ENCODE results near the gene TMEM134. TPM values are rescaled to one million over a fixed set of nuclear protein-coding genes. Genes with fewer than 3 reads are reported as not detected.

The TMEM134 gene
- total RNA-seq, 1 donor from 2014 or later = 38.0 TPM

- no peaks in the 10 kb centered on the region for H3K9me3 Mint-ChIP-seq (ENCODE audit: unreplicated experiment)
- H3K27ac Mint-ChIP-seq (ENCODE audit: unreplicated experiment) = peak overlapping the region; percentile 69
- no peaks in the 10 kb centered on the region for H3K27me3 ChIP-seq (ENCODE audit: insufficient read depth, low read length)
- H3K9ac ChIP-seq (ENCODE audit: low read length) = peak overlapping the region; percentile 89
- H3K4me3 Mint-ChIP-seq (ENCODE audit: unreplicated experiment) = peak overlapping the region; percentile 89
- H3K27me3 Mint-ChIP-seq (ENCODE audit: low read depth, unreplicated experiment) = no peaks in the 10 kb centered on the region
- no peaks in the 10 kb centered on the region for H3K36me3 ChIP-seq (ENCODE audit: insufficient read depth, low read length)
- H3K4me3 ChIP-seq (ENCODE audit: insufficient read depth, low read depth, low read length) = peak overlapping the region; percentile 72
- peak overlapping the region; percentile 89 for H3K4me2 ChIP-seq (ENCODE audit: low read length)
- H3K4me1 ChIP-seq (ENCODE audit: insufficient read depth, low read length) = peaks cover 16% of the 10 kb centered on the region
- H2AFZ ChIP-seq (ENCODE audit: low read depth, low read length) = peak overlapping the region; percentile 78
- no peaks in the 10 kb centered on the region for H4K20me1 ChIP-seq (ENCODE audit: insufficient read depth, low read length)
- H3K4me1 Mint-ChIP-seq (ENCODE audit: low read depth, unreplicated experiment) = peaks cover 4% of the 10 kb centered on the region
- no peak for FAIRE-seq
- no peak for TF ChIP-seq EZH2 (IDR thresholded peaks at IDR 0.05; ENCODE audit: insufficient read depth, low read length)
- no peak for TF ChIP-seq CTCF (IDR thresholded peaks at IDR 0.05; ENCODE audit: insufficient read depth, low read depth, low read length)
- DNase-seq (ENCODE audit: low read depth) = no peak
- peaks cover 9% of the 10 kb centered on the region for H3K79me2 ChIP-seq (ENCODE audit: insufficient read depth, low read length)
- peaks cover 5% of the 10 kb centered on the region for H3K36me3 Mint-ChIP-seq (ENCODE audit: low read depth, unreplicated experiment)
- H3K9me3 ChIP-seq (ENCODE audit: insufficient read depth, low read depth, low read length) = no peaks in the 10 kb centered on the region
- peak overlapping the region; percentile 50 for H3K27ac ChIP-seq (ENCODE audit: low read depth, low read length)
These were observed 644 bp downstream of the TMEM134 start for GRCh38 chr11:67468456-67468758.

GRCh38 chr11:67468056-67468455, 995 bp downstream of the TMEM134 start:
- H3K36me3 ChIP-seq (ENCODE audit: insufficient read depth, low read length) = no peaks in the 10 kb centered on the region
- Mint-ChIP-seq H3K27me3 (ENCODE audit: low read depth, unreplicated experiment) (no peaks in the 10 kb centered on the region), H3K4me3 (ENCODE audit: unreplicated experiment) (peak overlapping the region; percentile 89), H3K27ac (ENCODE audit: unreplicated experiment) (peak overlapping the region; percentile 69), H3K36me3 (ENCODE audit: low read depth, unreplicated experiment) (peaks cover 5% of the 10 kb centered on the region), H3K9me3 (ENCODE audit: unreplicated experiment) (no peaks in the 10 kb centered on the region), H3K4me1 (ENCODE audit: low read depth, unreplicated experiment) (peaks cover 4% of the 10 kb centered on the region)
- H3K9me3 ChIP-seq (ENCODE audit: insufficient read depth, low read depth, low read length) = no peaks in the 10 kb centered on the region
- H3K4me3 ChIP-seq (ENCODE audit: insufficient read depth, low read depth, low read length) = peak overlapping the region; percentile 72
- TF ChIP-seq EZH2 (IDR thresholded peaks at IDR 0.05; ENCODE audit: insufficient read depth, low read length) = no peak
- TF ChIP-seq CTCF (IDR thresholded peaks at IDR 0.05; ENCODE audit: insufficient read depth, low read depth, low read length) = no peak
- no peaks in the 10 kb centered on the region for H3K27me3 ChIP-seq (ENCODE audit: insufficient read depth, low read length)
- no peak overlapping the region for H2AFZ ChIP-seq (ENCODE audit: low read depth, low read length)
- peak overlapping the region; percentile 89 for H3K4me2 ChIP-seq (ENCODE audit: low read length)
- peaks cover 16% of the 10 kb centered on the region for H3K4me1 ChIP-seq (ENCODE audit: insufficient read depth, low read length)
- peaks cover 9% of the 10 kb centered on the region for H3K79me2 ChIP-seq (ENCODE audit: insufficient read depth, low read length)
- peak overlapping the region; percentile 89 for H3K9ac ChIP-seq (ENCODE audit: low read length)
- DNase-seq (ENCODE audit: low read depth) (peak; percentile 20), FAIRE-seq (no peak)
- H3K27ac ChIP-seq (ENCODE audit: low read depth, low read length) = no peak overlapping the region
- H4K20me1 ChIP-seq (ENCODE audit: insufficient read depth, low read length) = no peaks in the 10 kb centered on the region

GRCh38 chr11:67466962-67467771, 1.9 kb downstream of the TMEM134 start:
- H3K79me2 ChIP-seq (ENCODE audit: insufficient read depth, low read length) = peaks cover 9% of the 10 kb centered on the region
- H2AFZ ChIP-seq (ENCODE audit: low read depth, low read length) = no peak overlapping the region
- H3K4me3 ChIP-seq (ENCODE audit: insufficient read depth, low read depth, low read length) = no peak overlapping the region
- no peak overlapping the region for H3K27ac ChIP-seq (ENCODE audit: low read depth, low read length)
- peak overlapping the region; percentile 89 for H3K4me2 ChIP-seq (ENCODE audit: low read length)
- Mint-ChIP-seq H3K27ac (ENCODE audit: unreplicated experiment) (no peak overlapping the region), H3K36me3 (ENCODE audit: low read depth, unreplicated experiment) (peaks cover 5% of the 10 kb centered on the region), H3K27me3 (ENCODE audit: low read depth, unreplicated experiment) (no peaks in the 10 kb centered on the region), H3K4me3 (ENCODE audit: unreplicated experiment) (peak overlapping the region; percentile 58), H3K4me1 (ENCODE audit: low read depth, unreplicated experiment) (peaks cover 4% of the 10 kb centered on the region), H3K9me3 (ENCODE audit: unreplicated experiment) (no peaks in the 10 kb centered on the region)
- H3K9ac ChIP-seq (ENCODE audit: low read length) = no peak overlapping the region
- H3K36me3 ChIP-seq (ENCODE audit: insufficient read depth, low read length) = no peaks in the 10 kb centered on the region
- TF ChIP-seq EZH2 (IDR thresholded peaks at IDR 0.05; ENCODE audit: insufficient read depth, low read length) (no peak), CTCF (IDR thresholded peaks at IDR 0.05; ENCODE audit: insufficient read depth, low read depth, low read length) (no peak)
- DNase-seq (ENCODE audit: low read depth) (no peak), FAIRE-seq (no peak)
- H3K4me1 ChIP-seq (ENCODE audit: insufficient read depth, low read length) = peaks cover 16% of the 10 kb centered on the region
- no peaks in the 10 kb centered on the region for H3K27me3 ChIP-seq (ENCODE audit: insufficient read depth, low read length)
- no peaks in the 10 kb centered on the region for H3K9me3 ChIP-seq (ENCODE audit: insufficient read depth, low read depth, low read length)
- H4K20me1 ChIP-seq (ENCODE audit: insufficient read depth, low read length) = no peaks in the 10 kb centered on the region
